SK-N-SH (cell line): Measurements from ENCODE around the gene IGDCC3. TPM values are rescaled to one million over a fixed set of nuclear protein-coding genes. Genes with fewer than 3 reads are reported as not detected.

Source experiments
- CTCF ChIA-PET: fragments of 300-600, 350-600 bp; formaldehyde crosslinking; extraction: SDS; loops from one replicate; lab custom pipeline; 2021; lab: Yijun Ruan, JAX
- POLR2A ChIA-PET: fragments of 350-600 bp; sonication (Branson Sonifier 250); formaldehyde crosslinking; extraction: SDS; loops from one replicate; lab custom pipeline; 2020; ENCODE audit warnings: antibody characterized with exemption, inconsistent platforms; lab: Yijun Ruan, JAX
- DNase-seq: peaks from one replicate; pipeline ENCODE4 v3.0.0; 2012
- H2AFZ ChIP-seq: fragments of 200-600 bp; sonication (generic); 2 replicates; pipeline ENCODE4 v1.8.1; 2016; ENCODE audit warnings: antibody characterized with exemption, mild to moderate bottlenecking, low read depth
- H3F3A ChIP-seq: fragments of 200-600 bp; sonication (generic); replicated peaks from 2 replicates; pipeline ENCODE3; 2016; ENCODE audit warnings: antibody characterized with exemption, mild to moderate bottlenecking; ENCODE audit not compliant: insufficient read depth
- H3K27ac ChIP-seq, 2 experiments: fragments of 200-500 bp in 1 of 2; fragments of 200-600 bp in 1 of 2; sonication (Bioruptor generic) in 1 of 2; sonication (generic), shearing (Covaris generic) in 1 of 2; 2 replicates each; pipeline versions ENCODE4 v1.5.1 to v1.6.1; 2014 to 2016; ENCODE audit warnings: low read depth in 2 of 2, inconsistent platforms in 1 of 2, low read length in 1 of 2, mild to moderate bottlenecking in 1 of 2, mixed read lengths in 1 of 2
- H3K27me3 ChIP-seq: fragments of 200-600 bp; sonication (generic), shearing (Covaris generic); 2 replicates; pipeline ENCODE4 v1.6.1; 2016; ENCODE audit warnings: mixed run types; ENCODE audit not compliant: insufficient read depth
- H3K36me3 ChIP-seq, 2 experiments: fragments of 200-500 bp in 1 of 2; fragments of 200-600 bp in 1 of 2; sonication (Bioruptor generic) in 1 of 2; sonication (generic) in 1 of 2; replicated peaks in 1 of 2; 2 replicates each; pipeline versions ENCODE3 to v1.5.1; 2014 to 2016; ENCODE audit warnings: low read length in 1 of 2, mild to moderate bottlenecking in 1 of 2; ENCODE audit not compliant: insufficient read depth in 2 of 2, control insufficient read depth in 1 of 2
- H3K4me1 ChIP-seq, 2 experiments: fragments of 200-500 bp in 1 of 2; fragments of 200-600 bp in 1 of 2; sonication (Bioruptor generic) in 1 of 2; sonication (generic), shearing (Covaris generic) in 1 of 2; 2 replicates each; pipeline versions ENCODE4 v1.5.1 to v1.6.1; 2014 to 2016; ENCODE audit warnings: low read depth in 1 of 2, low read length in 1 of 2, mixed run types in 1 of 2; ENCODE audit not compliant: insufficient read depth in 2 of 2, control insufficient read depth in 1 of 2
- H3K4me2 ChIP-seq: fragments of 200-600 bp; sonication (generic), shearing (Covaris generic); 2 replicates; pipeline ENCODE4 v1.6.1; 2017; ENCODE audit warnings: mixed run types
- H3K4me3 ChIP-seq, 2 experiments: fragments of 200-500 bp in 1 of 2; fragments of 200-600 bp in 1 of 2; sonication (Bioruptor generic) in 1 of 2; sonication (generic), shearing (Covaris generic) in 1 of 2; 2 replicates each; pipeline versions ENCODE4 v1.5.1 to v1.8.1; 2014 to 2016; ENCODE audit warnings: low read depth in 2 of 2, inconsistent platforms in 1 of 2, low read length in 1 of 2, mild to moderate bottlenecking in 1 of 2, mixed read lengths in 1 of 2, moderate library complexity in 1 of 2
- H3K79me2 ChIP-seq: fragments of 200-600 bp; sonication (generic); 2 replicates; pipeline ENCODE4 v1.8.1; 2017; ENCODE audit warnings: mild to moderate bottlenecking; ENCODE audit not compliant: insufficient read depth
- H3K9ac ChIP-seq: fragments of 200-600 bp; sonication (generic); 2 replicates; pipeline ENCODE4 v1.6.1; 2017; ENCODE audit warnings: mixed run types
- H3K9me2 ChIP-seq: fragments of 200-600 bp; sonication (generic); 2 replicates; pipeline ENCODE4 v1.6.1; 2017; ENCODE audit warnings: mixed run types
- H3K9me3 ChIP-seq: fragments of 200-600 bp; sonication (generic); 2 replicates; pipeline ENCODE4 v1.6.1; 2017; ENCODE audit warnings: mixed run types, mild to moderate bottlenecking, moderate library complexity
- H4K20me1 ChIP-seq: fragments of 200-600 bp; sonication (generic); 2 replicates; pipeline ENCODE4 v1.6.1; 2017; ENCODE audit warnings: mild to moderate bottlenecking, mixed run types; ENCODE audit not compliant: insufficient read depth
- CHD2 ChIP-seq: fragments of 150-350 bp; IDR thresholded peaks from 2 replicates; pipeline ENCODE4 v1.6.1; 2018; ENCODE audit warnings: low read length; ENCODE audit not compliant: partially characterized antibody
- EP300 ChIP-seq, 2 experiments: IDR thresholded peaks; 2 replicates each; pipeline versions ENCODE4 v1.4.0 to v1.6.1; 2012; ENCODE audit warnings: borderline replicate concordance in 1 of 2, low read depth in 1 of 2, low read length in 1 of 2
- EZH2phosphoT487 ChIP-seq: fragments of 200-600 bp; sonication (generic); IDR thresholded peaks from 2 replicates; pipeline ENCODE4 v1.6.1; 2017; ENCODE audit warnings: low read depth, mixed run types, mild to moderate bottlenecking, antibody characterized with exemption, moderate library complexity, borderline replicate concordance
- FOSL2 ChIP-seq: IDR thresholded peaks from 2 replicates; pipeline ENCODE4 v1.4.0; 2012; ENCODE audit warnings: low read depth, mild to moderate bottlenecking, moderate library complexity, borderline replicate concordance
- FOXJ3 ChIP-seq: sonication (generic); formaldehyde crosslinking; IDR thresholded peaks from 2 replicates; pipeline ENCODE4 v1.5.1; 2020; ENCODE audit warnings: mild to moderate bottlenecking, missing genetic modification reagents
- FOXM1 ChIP-seq: IDR thresholded peaks from 2 replicates; pipeline ENCODE4 v1.4.0; 2012; ENCODE audit warnings: low read depth, mild to moderate bottlenecking
- NFIC ChIP-seq: IDR thresholded peaks from 2 replicates; pipeline ENCODE4 v1.4.0; 2012; ENCODE audit warnings: borderline replicate concordance
- NRF1 ChIP-seq: IDR thresholded peaks from 2 replicates; pipeline ENCODE4 v1.6.1; 2012; ENCODE audit warnings: low read depth, mild to moderate bottlenecking, low read length
- POLR2AphosphoS5 ChIP-seq: IDR thresholded peaks from 2 replicates; pipeline ENCODE4 v1.6.1; 2012; ENCODE audit warnings: low read depth, low read length
- RXRA ChIP-seq: IDR thresholded peaks from 2 replicates; pipeline ENCODE4 v1.4.0; 2012; ENCODE audit warnings: low read depth, mild to moderate bottlenecking, borderline replicate concordance
- SMC3 ChIP-seq: IDR thresholded peaks from 2 replicates; pipeline ENCODE4 v1.6.1; 2012; ENCODE audit warnings: low read depth, low read length, improper control_type of control experiment
- TAF1 ChIP-seq: IDR thresholded peaks from 2 replicates; pipeline ENCODE4 v1.6.1; 2012; ENCODE audit warnings: low read depth, mild to moderate bottlenecking, low read length, moderate library complexity, borderline replicate concordance
- TEAD4 ChIP-seq: IDR thresholded peaks from 2 replicates; pipeline ENCODE4 v1.4.0; 2012; ENCODE audit warnings: mild to moderate bottlenecking, borderline replicate concordance; ENCODE audit not compliant: insufficient read depth
- WGBS: methylation state at CpG from one replicate; pipeline ENCODE4 v1.1.6; 2017; ENCODE audit warnings: low lambda C conversion rate; 5-methylcytosine and 5-hydroxymethylcytosine counted together
- polyA plus RNA-seq, 3 experiments: library from polyadenylated mRNA; depleted of rRNA; stranded (reverse); fragments of >200 nt; gene quantifications; 2 replicates each; pipeline ENCODE4 v1.2.3, GENCODE V29; 2012
- TF ChIP-seq, protein P1 (sequence below): fragments of 200-600 bp; sonication (generic); IDR thresholded peaks from 2 replicates; pipeline ENCODE4 v1.6.1; 2017; ENCODE audit warnings: antibody characterized with exemption, mild to moderate bottlenecking, moderate library complexity
- TF ChIP-seq, protein P2 (sequence below): IDR thresholded peaks from 2 replicates; pipeline ENCODE4 v1.4.0; 2012; ENCODE audit warnings: low read depth, borderline replicate concordance

The IGDCC3 gene
- polyA plus RNA-seq, 1 of the 3 experiments (the other 2 are of a cell fraction), result 0.43 TPM

DNA sequence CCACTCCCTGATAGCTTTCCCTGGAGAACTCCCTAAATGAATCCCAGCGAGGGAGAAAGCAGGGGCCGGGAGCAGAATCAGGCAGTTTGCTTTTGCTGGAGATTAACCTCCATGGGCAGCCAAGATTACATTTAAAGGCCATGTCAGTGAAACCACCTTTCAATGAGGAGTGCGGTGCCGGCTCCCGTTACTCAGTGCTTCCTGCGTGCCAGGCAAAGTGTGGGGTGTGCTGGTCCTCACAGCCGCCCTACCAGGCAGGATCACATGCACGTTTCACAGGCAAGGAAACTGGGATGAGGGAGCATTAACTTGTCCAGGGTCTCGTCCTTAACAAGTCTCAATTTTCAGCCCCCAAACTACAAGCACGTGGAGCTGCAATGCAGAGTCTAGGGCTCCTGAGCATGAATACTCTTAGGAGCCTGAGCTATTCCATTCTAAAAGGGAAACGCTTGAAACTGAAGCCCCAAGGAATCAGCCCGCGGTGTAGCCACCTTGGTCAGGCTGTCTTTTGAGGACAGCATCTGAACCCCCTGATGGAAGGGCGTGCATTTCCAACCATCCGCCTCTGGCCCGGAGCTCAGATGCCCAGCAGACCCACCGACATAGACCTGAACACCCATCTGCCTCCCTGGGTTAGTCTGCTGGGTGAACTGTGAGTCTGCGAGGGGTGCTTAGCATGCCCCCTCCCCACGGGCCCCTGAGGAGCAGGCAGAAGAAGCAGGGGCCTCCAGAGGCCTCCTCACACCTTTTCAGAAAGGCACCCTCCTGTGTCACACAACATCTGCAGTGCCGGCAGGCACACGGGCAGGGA is 5.6 kb downstream of the IGDCC3 start:
- Histone ChIP-seq H3K9ac (no peak overlapping the region), H3K79me2 (no peaks in the 10 kb centered on the region), H3K4me1 (peaks cover 0 to 24% of the 10 kb centered on the region in 2 experiments; a peak in 1 of 4 replicates), H3K4me3 (no peak overlapping the region), H3K9me3 (no peaks in the 10 kb centered on the region), H2AFZ (no peak overlapping the region), H3K27me3 (peaks cover 23% of the 10 kb centered on the region), H3K9me2 (no peaks in the 10 kb centered on the region), H3K36me3 (no peaks in the 10 kb centered on the region), H4K20me1 (no peaks in the 10 kb centered on the region), H3K4me2 (no peak overlapping the region), H3K27ac (no peak overlapping the region), H3F3A (peaks cover 10% of the 10 kb centered on the region)
- TF ChIP-seq EZH2phosphoT487 (no peak), TAF1 (no peak), NFIC (no peak), SMC3 (no peak), FOXM1 (no peak), POLR2AphosphoS5 (no peak), EP300 (IDR thresholded peaks at IDR 0.05; ENCODE audit: borderline replicate concordance in 1 of 2, low read depth in 1 of 2, low read length in 1 of 2) (no peak), RXRA (no peak), TEAD4 (no peak), CHD2 (no peak), FOSL2 (no peak), NRF1 (no peak), FOXJ3 (CRISPR knock-in tag) (no peak)
- TF ChIP-seq, protein P1, sequence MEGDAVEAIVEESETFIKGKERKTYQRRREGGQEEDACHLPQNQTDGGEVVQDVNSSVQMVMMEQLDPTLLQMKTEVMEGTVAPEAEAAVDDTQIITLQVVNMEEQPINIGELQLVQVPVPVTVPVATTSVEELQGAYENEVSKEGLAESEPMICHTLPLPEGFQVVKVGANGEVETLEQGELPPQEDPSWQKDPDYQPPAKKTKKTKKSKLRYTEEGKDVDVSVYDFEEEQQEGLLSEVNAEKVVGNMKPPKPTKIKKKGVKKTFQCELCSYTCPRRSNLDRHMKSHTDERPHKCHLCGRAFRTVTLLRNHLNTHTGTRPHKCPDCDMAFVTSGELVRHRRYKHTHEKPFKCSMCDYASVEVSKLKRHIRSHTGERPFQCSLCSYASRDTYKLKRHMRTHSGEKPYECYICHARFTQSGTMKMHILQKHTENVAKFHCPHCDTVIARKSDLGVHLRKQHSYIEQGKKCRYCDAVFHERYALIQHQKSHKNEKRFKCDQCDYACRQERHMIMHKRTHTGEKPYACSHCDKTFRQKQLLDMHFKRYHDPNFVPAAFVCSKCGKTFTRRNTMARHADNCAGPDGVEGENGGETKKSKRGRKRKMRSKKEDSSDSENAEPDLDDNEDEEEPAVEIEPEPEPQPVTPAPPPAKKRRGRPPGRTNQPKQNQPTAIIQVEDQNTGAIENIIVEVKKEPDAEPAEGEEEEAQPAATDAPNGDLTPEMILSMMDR, result no peak
- TF ChIP-seq, protein P2, sequence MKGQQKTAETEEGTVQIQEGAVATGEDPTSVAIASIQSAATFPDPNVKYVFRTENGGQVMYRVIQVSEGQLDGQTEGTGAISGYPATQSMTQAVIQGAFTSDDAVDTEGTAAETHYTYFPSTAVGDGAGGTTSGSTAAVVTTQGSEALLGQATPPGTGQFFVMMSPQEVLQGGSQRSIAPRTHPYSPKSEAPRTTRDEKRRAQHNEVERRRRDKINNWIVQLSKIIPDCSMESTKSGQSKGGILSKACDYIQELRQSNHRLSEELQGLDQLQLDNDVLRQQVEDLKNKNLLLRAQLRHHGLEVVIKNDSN, result no peak
- WGBS, result 83% methylated on average over 14 of the region's 21 CpGs
- ChIA-PET POLR2A (no interaction called here), CTCF (interaction anchor here (0.6 to 37.1 kb wide), 4 partner anchors 11 to 748 kb away, joined by 3 to 969 read pairs (median 21); no protein-coding TSS in a partner anchor)
- DNase-seq, result no peak
